ENCODE data around the gene ADSS1.

DNA sequence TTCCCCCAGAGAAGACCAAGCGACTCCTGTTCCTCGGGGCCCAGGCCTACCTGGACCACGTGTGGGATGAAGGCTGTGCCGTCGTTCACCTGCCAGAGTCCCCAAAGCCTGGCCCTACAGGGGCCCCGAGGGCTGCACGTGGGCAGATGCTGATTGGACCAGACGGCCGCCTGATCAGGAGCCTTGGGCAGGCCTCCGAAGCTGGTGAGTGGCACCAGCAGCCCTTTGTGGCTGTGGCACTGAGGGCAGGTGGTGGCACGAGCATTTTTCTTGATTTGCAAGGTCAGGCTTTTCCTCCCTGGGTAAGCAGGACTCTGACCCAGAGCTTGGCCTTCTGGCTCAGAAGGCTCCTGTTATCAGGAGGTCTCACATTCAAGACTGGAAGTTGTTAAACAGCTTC lies 31.6 kb downstream of the ADSS1 start:
- no peak for TF ChIP-seq CTCF (IDR thresholded peaks at IDR 0.05)
- no peak for TF ChIP-seq POLR2A (IDR thresholded peaks at IDR 0.05)
- TF ChIP-seq EP300 (IDR thresholded peaks at IDR 0.05), result no peak
- TF ChIP-seq POLR2AphosphoS5 (IDR thresholded peaks at IDR 0.05), result no peak
